HG03432 (cell line): ENCODE data around the gene POLD4.
A peak's percentile ranks its signal among the peaks of the same experiment; 100 is the strongest.

Source experiments
- ATAC-seq: cut with Tn5 transposase; IDR thresholded peaks from one replicate; pipeline ENCODE4 v1.9.1; 2021; ENCODE audit warnings: mild to moderate bottlenecking, moderate library complexity; ENCODE audit not compliant: unreplicated experiment

The POLD4 gene

GRCh38 chr11:67389477-67389876 is 36.1 kb upstream of the POLD4 start:
- ATAC-seq: no peak

GRCh38 chr11:67387518-67387917 is 34.2 kb upstream of the POLD4 start:
- ATAC-seq: no peak

GRCh38 chr11:67387069-67387468 is 33.7 kb upstream of the POLD4 start:
- no peak for ATAC-seq

- ATAC-seq: no peak
Measured at GRCh38 chr11:67384851-67385366, 31.6 kb upstream of the POLD4 start.

- ATAC-seq: peak; percentile 67
Measured at GRCh38 chr11:67382276-67383136, 29.2 kb upstream of the POLD4 start.

- no peak for ATAC-seq
Measured at GRCh38 chr11:67381244-67381972, 28.1 kb upstream of the POLD4 start.

GRCh38 chr11:67379061-67380058 is 26.0 kb upstream of the POLD4 start:
- ATAC-seq: no peak

- ATAC-seq: no peak
Measured at GRCh38 chr11:67378544-67378943, 25.2 kb upstream of the POLD4 start.

GRCh38 chr11:67376873-67377808 is 23.8 kb upstream of the POLD4 start:
- no peak for ATAC-seq

- no peak for ATAC-seq
Measured at GRCh38 chr11:67376063-67376820, 22.9 kb upstream of the POLD4 start.

- no peak for ATAC-seq
Measured at GRCh38 chr11:67375320-67376055, 22.1 kb upstream of the POLD4 start.

- ATAC-seq: no peak
Measured at GRCh38 chr11:67374571-67375281, 21.4 kb upstream of the POLD4 start.

GRCh38 chr11:67373648-67374570 is 20.6 kb upstream of the POLD4 start:
- no peak for ATAC-seq

GRCh38 chr11:67372993-67373647 is 19.8 kb upstream of the POLD4 start, which contains the start of gene CLCF1:
Gene CLCF1 (minus strand): TSS chr11:67373598. CDS start chr11:67373539, 59 bp downstream.
- ATAC-seq: no peak

GRCh38 chr11:67372321-67372992 is 19.1 kb upstream of the POLD4 start:
- ATAC-seq: no peak
